HG02763 (cell line): Measurements from ENCODE around the gene HPSE2.

Experiments
- ATAC-seq: cut with Tn5 transposase; IDR thresholded peaks from one replicate; pipeline ENCODE4 v1.9.1; 2021; ENCODE audit warnings: mild to moderate bottlenecking, moderate library complexity; ENCODE audit not compliant: unreplicated experiment

Gene HPSE2

GRCh38 chr10:98472196-98472595 lies 763.5 kb downstream of the HPSE2 start:
- no peak for ATAC-seq

GRCh38 chr10:98470850-98471249 lies 764.8 kb downstream of the HPSE2 start:
- ATAC-seq, result no peak

GRCh38 chr10:98469001-98469931 lies 766.4 kb downstream of the HPSE2 start:
- no peak for ATAC-seq

GRCh38 chr10:98467506-98468318 lies 767.9 kb downstream of the HPSE2 start:
- peak; percentile 94 for ATAC-seq

- ATAC-seq, result no peak
Observed at GRCh38 chr10:98466861-98467505, 768.7 kb downstream of the HPSE2 start.

GRCh38 chr10:98465866-98466265 lies 769.8 kb downstream of the HPSE2 start:
- ATAC-seq, result no peak

- ATAC-seq, result no peak
Observed at GRCh38 chr10:98463976-98464754, 771.5 kb downstream of the HPSE2 start.

- ATAC-seq, result no peak
Observed at GRCh38 chr10:98463016-98463415, 772.6 kb downstream of the HPSE2 start.

GRCh38 chr10:98461500-98461842 lies 774.2 kb downstream of the HPSE2 start:
- ATAC-seq, result no peak

- ATAC-seq, result no peak
Observed at GRCh38 chr10:98460837-98461499, 774.7 kb downstream of the HPSE2 start.

GRCh38 chr10:98458809-98459784 lies 776.6 kb downstream of the HPSE2 start:
- no peak for ATAC-seq

GRCh38 chr10:98457721-98458120 lies 777.9 kb downstream of the HPSE2 start:
- ATAC-seq, result no peak

GRCh38 chr10:98456686-98457482 lies 778.8 kb downstream of the HPSE2 start:
- no peak for ATAC-seq

- ATAC-seq, result no peak
Observed at GRCh38 chr10:98456043-98456570, 779.5 kb downstream of the HPSE2 start.

- no peak for ATAC-seq
Observed at GRCh38 chr10:98453729-98454128, 781.9 kb downstream of the HPSE2 start.

GRCh38 chr10:98450618-98451017 lies 785.0 kb downstream of the HPSE2 start:
- ATAC-seq, result no peak

- no peak for ATAC-seq
Observed at GRCh38 chr10:98449287-98449686, 786.4 kb downstream of the HPSE2 start.

- peak; percentile 91 for ATAC-seq
Observed at GRCh38 chr10:98446661-98447221, 788.9 kb downstream of the HPSE2 start, which contains the start of gene HPS1. Gene HPS1, minus strand, starts transcription at chr10:98446935. Its CDS starts 3,695 bp downstream, at chr10:98443240.
